CD4-positive, alpha-beta T cell (primary cell): Measurements from ENCODE around the gene PDLIM5. TPM values are rescaled to one million over a fixed set of nuclear protein-coding genes. Genes with fewer than 3 reads are reported as not detected.

Experiments used
- ATAC-seq: fragments of 200-7000 bp; cut with Tn5 transposase; one replicate; pipeline ENCODE4 v1.10.0; 2022; ENCODE audit warnings: mild to moderate bottlenecking; ENCODE audit not compliant: poor library complexity
- CTCF ChIA-PET: fragments of 350-600 bp; sonication (Branson Sonifier 250); formaldehyde crosslinking; loops from one replicate; lab custom pipeline; 2021; ENCODE audit warnings: antibody characterized with exemption, inconsistent platforms; lab: Charles Lee
- POLR2A ChIA-PET: fragments of 350-600 bp; sonication (Branson Sonifier 250); formaldehyde crosslinking; loops from one replicate; lab custom pipeline; 2021; ENCODE audit warnings: antibody characterized with exemption, inconsistent platforms; lab: Charles Lee
- DNase-seq, 14 experiments: peaks; one replicate each; pipeline ENCODE4 v3.0.0-alpha.2; 2013 to 2020; ENCODE audit warnings: mixed read lengths in 2 of 14
- H3K27ac ChIP-seq, 2 donors: one replicate each; pipeline versions ENCODE4 v1.5.1 to v1.7.0; 2013; ENCODE audit warnings: low read length in 2 of 2, low read depth in 1 of 2, mild to moderate bottlenecking in 1 of 2
- H3K27me3 ChIP-seq, 2 experiments: 1 replicate in 1 of 2; 2 replicates in 1 of 2; pipeline versions ENCODE4 v1.6.1 to v1.7.0; 2013; ENCODE audit warnings: low read length in 2 of 2, control low read depth in 1 of 2, mild to moderate bottlenecking in 1 of 2, moderate library complexity in 1 of 2; ENCODE audit not compliant: insufficient read depth in 2 of 2, control insufficient read depth in 1 of 2
- H3K36me3 ChIP-seq: one replicate; pipeline ENCODE4 v1.6.1; 2013; ENCODE audit warnings: low read length, control low read depth; ENCODE audit not compliant: insufficient read depth
- H3K4me1 ChIP-seq: one replicate; pipeline ENCODE4 v1.6.1; 2013; ENCODE audit warnings: low read length, control low read depth; ENCODE audit not compliant: insufficient read depth
- H3K4me3 ChIP-seq: one replicate; pipeline ENCODE4 v1.5.1; 2013; ENCODE audit warnings: mild to moderate bottlenecking, low read length, moderate library complexity
- H3K9me3 ChIP-seq, 2 experiments: 1 replicate in 1 of 2; 2 replicates in 1 of 2; pipeline versions ENCODE4 v1.6.1 to v1.7.0; 2013; ENCODE audit warnings: low read length in 2 of 2, mild to moderate bottlenecking in 2 of 2, control low read depth in 1 of 2, moderate library complexity in 1 of 2; ENCODE audit not compliant: control insufficient read depth in 1 of 2, insufficient read depth in 1 of 2
- H3K27ac Mint-ChIP-seq: one replicate; pipeline ENCODE4 v1.8.0; 2020; ENCODE audit warnings: mixed read lengths
- H3K27me3 Mint-ChIP-seq: one replicate; pipeline ENCODE4 v1.8.0; 2021; ENCODE audit warnings: mixed read lengths
- H3K36me3 Mint-ChIP-seq: one replicate; pipeline ENCODE4 v1.8.0; 2021; ENCODE audit warnings: low read depth, mixed read lengths
- H3K4me1 Mint-ChIP-seq: one replicate; pipeline ENCODE4 v1.8.0; 2021; ENCODE audit warnings: low read depth, mixed read lengths
- H3K4me3 Mint-ChIP-seq: one replicate; pipeline ENCODE4 v1.8.0; 2020; ENCODE audit warnings: mild to moderate bottlenecking, mixed read lengths
- H3K9me3 Mint-ChIP-seq: one replicate; pipeline ENCODE4 v1.8.0; 2020; ENCODE audit warnings: mixed read lengths
- CTCF ChIP-seq: fragments of 200-600 bp; IDR thresholded peaks from one replicate; pipeline ENCODE4 v1.8.0; 2022; ENCODE audit warnings: antibody characterized with exemption, mild to moderate bottlenecking
- intact Hi-C, 2 experiments: fragments of 100-400 bp; cut with DNase I in 1 of 2; cut with micrococcal nuclease in 1 of 2; formaldehyde crosslinking; loops; one replicate each; pipeline versions ENCODE4 v1.15.1 to v1.9.0; 2023 to 2025; cut with DNase I, micrococcal nuclease
- total RNA-seq, 174 experiments: library from RNA in 2 of 174; stranded (reverse) in 2 of 174; gene quantifications; one replicate each; pipeline ENCODE4 v1.2.3 and lab custom pipeline; 2021 to 2026

The PDLIM5 gene
- total RNA-seq, 2 experiments from 2014 or later, result 23.0 to 23.1 TPM

DNA sequence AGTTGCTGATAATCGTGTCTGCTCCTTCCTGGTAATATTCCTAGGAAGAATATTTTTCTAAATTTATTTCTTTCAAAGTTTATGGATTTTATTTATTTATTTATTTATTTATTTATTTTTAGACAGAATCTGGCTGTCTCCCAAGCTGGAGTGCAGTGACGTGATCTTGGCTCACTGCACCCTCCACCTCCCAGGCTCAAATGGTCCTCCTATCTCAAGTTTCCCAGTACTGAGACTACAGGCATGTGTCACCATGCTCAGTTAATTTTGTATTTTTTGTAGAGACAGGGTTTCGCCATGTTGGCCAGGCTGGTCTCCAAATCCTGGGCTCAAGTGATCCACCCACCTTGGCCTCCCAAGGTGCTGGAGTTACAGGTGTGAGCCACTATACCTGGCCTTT, 48.9 kb downstream of the PDLIM5 start:
- H3K4me1 ChIP-seq, result no peaks in the 10 kb centered on the region
- no peak overlapping the region for H3K27ac Mint-ChIP-seq
- DNase-seq (no peak), ATAC-seq (no peak)
- no peaks in the 10 kb centered on the region for H3K27me3 ChIP-seq
- no peak overlapping the region for H3K4me3 Mint-ChIP-seq
- H3K9me3 Mint-ChIP-seq, result no peaks in the 10 kb centered on the region
- intact Hi-C loops, result no loop called here
- H3K36me3 ChIP-seq, result no peaks in the 10 kb centered on the region
- no peaks in the 10 kb centered on the region for H3K27me3 Mint-ChIP-seq
- peaks cover under 1% of the 10 kb centered on the region for H3K36me3 Mint-ChIP-seq
- H3K4me3 ChIP-seq, result no peak overlapping the region
- CTCF ChIA-PET, result no interaction called here
- no peak overlapping the region for H3K27ac ChIP-seq
- H3K9me3 ChIP-seq, result no peaks in the 10 kb centered on the region
- no peak for TF ChIP-seq CTCF
- POLR2A ChIA-PET, result no interaction called here
- H3K4me1 Mint-ChIP-seq, result no peaks in the 10 kb centered on the region

DNA sequence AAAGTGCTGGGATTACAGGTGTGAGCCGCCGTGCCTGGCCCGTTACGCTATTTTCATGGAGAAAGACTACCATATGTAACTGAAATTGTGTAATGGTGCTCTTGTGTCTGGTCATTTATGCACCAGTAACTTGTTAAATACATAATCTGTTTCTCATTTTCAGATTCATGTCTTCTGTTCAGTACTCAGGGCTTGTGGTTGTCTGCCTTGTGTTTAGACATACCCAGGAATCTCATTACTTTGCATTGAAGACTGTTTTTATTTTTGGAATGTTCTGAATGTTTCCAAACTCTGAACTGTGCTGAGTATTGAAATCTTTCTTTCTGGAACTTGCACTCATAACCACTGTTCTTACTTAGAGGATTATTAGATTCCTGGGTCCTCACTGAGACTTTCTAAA, 52.8 kb downstream of the PDLIM5 start:
- no peak for ATAC-seq
- no peak for DNase-seq
- Mint-ChIP-seq H3K4me3 (no peak overlapping the region), H3K27me3 (no peaks in the 10 kb centered on the region), H3K36me3 (no peaks in the 10 kb centered on the region), H3K27ac (no peak overlapping the region), H3K4me1 (peaks cover 7% of the 10 kb centered on the region), H3K9me3 (no peaks in the 10 kb centered on the region)
- ChIA-PET POLR2A (no interaction called here), CTCF (no interaction called here)
- Histone ChIP-seq H3K4me3 (no peak overlapping the region), H3K4me1 (no peaks in the 10 kb centered on the region), H3K27ac (no peak overlapping the region), H3K36me3 (no peaks in the 10 kb centered on the region), H3K27me3 (no peaks in the 10 kb centered on the region), H3K9me3 (no peaks in the 10 kb centered on the region)
- intact Hi-C loops, result no loop called here
- no peak for TF ChIP-seq CTCF

DNA sequence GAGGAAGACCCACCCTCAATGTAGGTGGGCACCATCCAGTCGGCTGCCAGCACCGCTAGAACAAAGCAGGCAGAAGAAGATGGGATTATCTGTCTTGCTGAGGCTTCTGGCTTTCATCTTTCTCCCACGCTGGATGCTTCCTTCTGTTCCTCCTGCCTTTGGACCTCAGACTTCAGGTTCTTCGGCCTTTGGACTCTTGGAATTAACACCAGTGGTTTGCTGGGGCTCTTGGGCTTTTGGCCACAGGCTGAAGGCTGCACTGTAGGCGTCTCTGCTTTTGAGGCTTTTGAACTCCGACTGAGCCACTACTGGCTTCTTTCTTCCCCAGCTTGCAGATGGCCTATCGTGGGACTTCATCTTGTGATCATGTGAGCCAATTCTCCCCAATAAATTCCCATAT, 55.1 kb downstream of the PDLIM5 start:
- no peaks in the 10 kb centered on the region for H3K27me3 Mint-ChIP-seq
- no peak overlapping the region for H3K27ac ChIP-seq
- H3K36me3 Mint-ChIP-seq, result no peaks in the 10 kb centered on the region
- DNase-seq, result no peak
- intact Hi-C loops, result no loop called here
- peaks cover 7% of the 10 kb centered on the region for H3K4me1 Mint-ChIP-seq
- no peaks in the 10 kb centered on the region for H3K4me1 ChIP-seq
- H3K4me3 Mint-ChIP-seq, result no peak overlapping the region
- H3K9me3 Mint-ChIP-seq, result no peaks in the 10 kb centered on the region
- no peaks in the 10 kb centered on the region for H3K9me3 ChIP-seq
- no peaks in the 10 kb centered on the region for H3K36me3 ChIP-seq
- ChIA-PET POLR2A (no interaction called here), CTCF (no interaction called here)
- TF ChIP-seq CTCF, result no peak
- no peaks in the 10 kb centered on the region for H3K27me3 ChIP-seq
- no peak overlapping the region for H3K27ac Mint-ChIP-seq
- H3K4me3 ChIP-seq, result no peak overlapping the region
- no peak for ATAC-seq
